ENCODE data around the gene KRTAP12-2.
"Not testable (repeated sequence)": the region's sequence is repeated elsewhere in the genome, so short reads cannot be mapped to it uniquely, and the experiment has no call there.

KRTAP12-2 gene

DNA sequence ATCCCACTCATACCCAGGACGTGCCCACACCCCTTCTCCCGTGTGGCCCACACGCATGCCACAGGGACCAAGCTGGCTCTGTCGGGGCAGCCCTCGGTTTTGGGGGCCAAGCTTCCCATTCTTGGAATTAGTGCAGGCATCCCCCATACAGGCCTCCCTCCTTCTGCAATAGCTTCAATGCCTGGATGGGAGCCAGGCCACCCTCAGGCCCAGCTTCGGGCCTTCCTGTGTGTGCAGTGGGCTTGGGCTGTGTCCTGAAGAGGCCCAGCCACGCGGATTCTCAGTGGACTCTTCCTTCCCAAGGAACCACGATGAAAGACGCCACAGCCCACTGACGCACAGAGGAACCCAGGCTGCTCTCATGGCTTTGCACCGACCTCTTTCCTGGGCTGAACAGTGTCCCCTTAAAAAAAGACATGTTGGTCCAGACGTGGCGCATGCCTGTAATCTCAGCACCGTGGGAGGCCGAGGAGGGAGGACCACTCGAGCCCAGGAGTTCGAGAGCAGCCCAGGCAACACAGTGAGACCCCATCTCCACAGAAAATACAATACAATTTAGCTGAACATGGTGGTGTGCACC lies 17.1 kb downstream of the KRTAP12-2 start:
- FAIRE-seq: no peak

DNA sequence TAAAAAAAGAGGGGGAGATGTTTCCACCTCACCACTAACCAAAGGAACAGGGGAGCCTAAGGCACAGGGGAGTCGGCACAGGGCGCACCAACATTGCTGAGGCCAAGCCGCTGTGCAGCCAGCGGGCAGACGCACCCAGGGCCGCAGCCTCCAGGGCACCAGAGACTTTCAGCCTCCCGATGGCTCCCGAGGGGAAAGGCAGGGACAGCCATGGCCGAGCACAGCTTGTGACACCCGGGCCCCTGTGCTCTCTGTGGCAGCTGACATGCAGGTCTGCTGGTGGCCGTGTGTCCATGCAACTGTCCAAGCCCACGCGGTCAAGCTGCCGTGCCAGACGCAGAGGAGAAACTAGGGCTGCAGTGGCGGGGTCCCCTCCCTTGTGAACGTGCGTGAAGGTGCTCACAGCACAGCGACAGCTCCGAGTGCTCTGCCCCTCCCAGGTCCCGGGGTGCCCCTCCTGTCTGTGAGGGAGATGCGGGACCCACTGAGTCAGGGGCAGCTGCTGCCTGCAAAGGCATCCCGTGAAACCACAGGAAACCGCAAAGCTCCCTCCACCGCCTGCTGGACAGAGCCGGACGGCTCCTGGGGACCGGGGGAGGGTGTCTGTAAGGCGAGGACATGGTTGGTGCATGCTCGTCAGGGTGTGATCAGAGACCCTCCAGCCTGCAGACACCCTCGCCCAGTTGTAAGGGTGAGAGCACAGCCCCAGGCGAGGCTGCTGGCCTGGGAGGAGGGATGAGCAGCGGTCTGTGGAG lies 18.0 kb downstream of the KRTAP12-2 start:
- no peak for FAIRE-seq

DNA sequence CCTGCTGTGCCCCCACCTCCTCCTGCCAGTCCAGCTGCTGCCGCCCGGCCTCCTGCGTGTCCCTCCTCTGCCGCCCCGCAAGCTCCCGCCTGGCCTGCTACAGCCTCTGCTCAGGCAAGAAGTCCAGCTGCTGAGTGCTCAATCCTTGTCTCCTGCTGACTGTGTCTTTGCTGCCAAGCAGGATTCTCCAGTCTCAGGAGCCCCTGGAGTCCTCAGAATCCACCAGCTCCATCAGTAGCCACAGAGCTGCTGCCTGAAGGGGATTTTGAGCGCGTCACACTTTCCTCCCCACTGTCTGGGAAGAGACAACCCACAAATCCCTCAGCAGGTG lies 19.5 kb downstream of the KRTAP12-2 start:
- no peak for FAIRE-seq

DNA sequence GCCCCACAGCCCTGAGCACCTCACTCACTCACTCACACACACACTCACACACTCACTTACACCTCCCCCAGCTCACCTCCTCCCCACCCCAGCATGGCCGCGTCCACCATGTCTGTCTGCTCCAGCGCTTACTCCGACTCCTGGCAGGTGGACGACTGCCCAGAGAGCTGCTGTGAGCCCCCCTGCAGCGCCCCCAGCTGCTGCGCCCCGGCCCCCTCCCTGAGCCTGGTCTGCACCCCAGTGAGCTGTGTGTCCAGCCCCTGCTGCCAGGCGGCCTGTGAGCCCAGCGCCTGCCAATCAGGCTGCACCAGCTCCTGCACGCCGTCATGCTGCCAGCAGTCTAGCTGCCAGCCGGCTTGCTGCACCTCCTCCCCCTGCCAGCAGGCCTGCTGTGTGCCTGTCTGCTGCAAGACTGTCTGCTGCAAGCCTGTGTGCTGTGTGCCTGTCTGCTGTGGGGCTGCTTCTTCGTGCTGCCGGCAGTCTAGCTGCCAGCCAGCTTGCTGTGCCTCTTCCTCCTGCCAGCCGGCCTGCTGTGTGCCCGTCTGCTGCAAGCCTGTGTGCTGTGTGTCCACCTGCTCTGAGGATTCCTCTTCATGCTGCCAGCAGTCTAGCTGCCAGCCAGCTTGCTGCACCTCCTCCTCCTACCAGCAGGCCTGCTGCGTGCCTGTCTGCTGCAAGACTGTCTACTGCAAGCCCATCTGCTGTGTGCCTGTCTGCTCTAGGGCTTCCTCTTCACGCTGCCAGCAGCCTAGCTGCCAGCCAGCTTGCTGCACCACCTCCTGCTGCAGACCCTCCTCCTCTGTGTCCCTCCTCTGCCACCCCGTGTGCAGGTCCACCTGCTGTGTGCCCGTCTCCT lies 20.1 kb downstream of the KRTAP12-2 start, which contains the start of gene KRTAP10-11:
Gene KRTAP10-11 (plus strand): TSS at position 49 of the 856 bp plus-strand sequence. CDS start 45 bp downstream, at position 94.
- not testable (repeated sequence) for FAIRE-seq

DNA sequence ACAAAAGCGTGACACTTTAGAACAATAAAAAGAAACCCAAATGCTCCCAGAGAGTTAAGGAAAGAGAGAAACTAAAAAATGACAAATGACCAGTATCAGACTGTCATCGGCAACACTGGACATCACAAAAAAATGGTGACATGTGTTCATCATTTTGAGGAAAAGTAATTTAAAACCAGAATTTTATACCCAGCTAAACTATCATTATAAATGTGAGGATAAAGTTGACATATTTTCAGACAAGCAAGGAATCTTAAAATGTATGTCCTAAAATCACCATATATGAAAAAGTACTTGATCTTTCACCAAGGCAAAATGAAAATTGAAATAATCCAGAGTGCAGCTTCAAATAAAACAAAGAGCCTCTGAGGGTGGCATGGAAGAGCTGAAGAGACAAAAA lies 21.8 kb downstream of the KRTAP12-2 start:
- no peak for FAIRE-seq

DNA sequence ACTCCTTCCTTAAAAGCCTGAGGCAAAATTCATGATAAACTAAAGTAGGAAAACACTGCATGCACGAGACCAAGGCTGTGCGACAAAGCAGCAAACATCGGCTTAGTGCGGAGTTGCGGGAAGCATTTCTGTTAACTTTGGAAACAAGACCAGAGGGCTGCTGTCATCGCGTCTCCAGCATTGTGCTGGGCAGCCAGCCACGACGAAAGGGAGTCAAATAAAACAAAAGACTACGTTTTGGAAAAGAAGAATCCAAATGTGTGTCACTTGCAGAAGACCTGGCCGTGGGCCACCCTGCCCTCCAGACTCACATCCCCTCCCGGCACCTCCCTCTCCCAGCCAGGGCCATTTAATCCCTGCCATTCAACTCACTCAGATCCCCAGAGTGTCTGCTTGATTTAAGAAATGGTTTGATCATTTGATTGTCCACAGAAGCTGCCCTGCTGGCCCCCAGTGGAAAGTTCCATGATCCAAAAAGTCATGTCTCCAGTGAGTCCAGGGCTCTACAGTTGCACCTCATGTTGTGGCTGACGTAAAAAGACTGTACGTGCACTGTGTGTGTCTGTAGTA lies 22.9 kb downstream of the KRTAP12-2 start:
- no peak for FAIRE-seq

DNA sequence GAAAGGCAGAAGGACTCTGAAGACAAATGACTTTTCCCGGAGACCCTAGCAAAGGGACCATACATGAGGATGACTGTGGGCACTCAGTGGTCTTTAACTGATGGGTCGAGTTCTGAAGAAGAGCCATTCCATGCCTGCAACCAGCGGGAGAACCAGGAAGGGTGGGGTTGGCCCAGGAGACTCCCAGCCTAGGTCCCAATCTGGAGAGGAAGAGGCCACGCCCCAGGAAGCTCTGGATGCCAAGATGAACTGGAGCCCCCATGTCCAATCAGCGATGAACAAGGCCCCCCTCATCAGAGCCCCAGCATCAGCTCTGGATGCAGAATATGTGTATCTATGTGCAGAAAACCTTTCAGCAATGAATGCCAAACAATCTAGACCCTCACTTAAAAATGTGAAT lies 26.0 kb downstream of the KRTAP12-2 start:
- no peak for FAIRE-seq

DNA sequence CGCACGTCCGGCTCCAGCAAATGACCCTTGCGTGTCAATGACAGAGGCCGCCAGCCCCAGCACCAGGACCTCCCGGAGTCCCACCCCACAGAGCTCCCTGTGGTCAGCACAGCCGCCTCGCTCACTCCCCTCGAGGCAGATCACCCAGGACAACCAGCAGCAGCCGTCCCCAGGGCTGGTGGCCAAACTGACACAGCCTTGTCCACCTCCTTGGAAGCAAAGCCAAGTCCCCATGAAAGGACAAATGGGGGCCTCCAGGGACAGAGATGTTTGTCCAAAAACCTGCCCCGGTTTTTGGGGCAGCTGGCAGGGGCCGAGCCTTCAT lies 27.4 kb downstream of the KRTAP12-2 start:
- FAIRE-seq: no peak

DNA sequence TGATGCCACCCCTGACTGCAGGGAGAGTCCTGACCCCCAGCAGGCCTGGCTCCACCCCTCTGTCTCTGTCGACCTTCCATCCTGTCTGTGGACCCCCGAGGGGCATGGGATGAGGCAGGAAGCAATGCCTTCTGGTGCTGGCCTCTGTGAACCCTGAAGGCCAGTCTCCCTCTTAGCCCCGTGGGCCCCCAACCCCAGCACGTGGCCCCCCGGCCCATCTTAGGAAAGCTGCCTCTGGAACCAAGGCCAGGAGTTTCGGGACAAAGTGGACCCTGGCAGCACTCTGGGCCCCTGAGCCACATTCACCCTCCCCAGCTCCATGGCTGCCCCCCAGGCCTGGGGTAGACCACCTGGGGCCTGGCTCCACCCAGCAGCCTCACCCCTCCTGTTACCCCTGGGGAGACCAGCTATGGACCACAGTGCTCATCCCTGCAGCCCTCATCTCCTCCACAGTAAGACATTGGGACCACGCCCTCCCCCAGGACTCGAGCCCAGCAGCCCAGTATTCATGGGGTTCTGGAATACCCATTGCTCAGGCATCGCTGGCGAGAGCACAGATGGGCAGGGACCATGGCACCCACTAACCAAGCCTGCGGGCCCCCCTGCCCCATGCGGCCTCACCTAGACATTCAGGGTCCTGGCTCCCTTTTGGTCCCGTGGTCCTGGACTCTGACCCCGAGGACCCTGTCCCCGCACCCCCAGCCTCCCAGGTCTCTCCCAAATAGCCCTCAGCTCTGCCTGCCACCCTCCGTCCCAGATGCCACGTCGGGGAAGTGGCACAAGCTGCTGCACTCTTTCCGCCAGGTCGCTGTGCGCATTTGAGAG lies 28.0 kb downstream of the KRTAP12-2 start:
- not testable (repeated sequence) for FAIRE-seq

DNA sequence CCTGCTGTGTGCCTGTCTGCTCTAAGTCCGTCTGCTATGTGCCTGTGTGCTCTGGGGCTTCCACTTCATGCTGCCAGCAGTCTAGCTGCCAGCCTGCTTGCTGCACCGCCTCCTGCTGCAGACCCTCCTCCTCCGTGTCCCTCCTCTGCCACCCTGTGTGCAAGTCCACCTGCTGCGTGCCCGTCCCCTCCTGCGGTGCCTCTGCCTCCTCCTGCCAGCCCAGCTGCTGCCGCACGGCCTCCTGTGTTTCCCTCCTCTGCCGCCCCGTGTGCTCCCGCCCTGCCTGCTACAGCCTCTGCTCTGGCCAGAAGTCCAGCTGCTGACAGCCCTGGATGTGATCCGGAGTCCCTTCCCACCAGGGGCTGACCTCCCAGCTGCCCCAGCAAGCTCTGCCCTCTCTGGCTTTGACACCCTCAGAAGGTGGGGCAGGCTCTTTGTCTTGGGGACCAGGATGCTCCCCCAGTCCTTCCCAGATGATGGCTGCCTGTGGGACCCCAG lies 28.8 kb downstream of the KRTAP12-2 start:
- FAIRE-seq: not testable (repeated sequence)

DNA sequence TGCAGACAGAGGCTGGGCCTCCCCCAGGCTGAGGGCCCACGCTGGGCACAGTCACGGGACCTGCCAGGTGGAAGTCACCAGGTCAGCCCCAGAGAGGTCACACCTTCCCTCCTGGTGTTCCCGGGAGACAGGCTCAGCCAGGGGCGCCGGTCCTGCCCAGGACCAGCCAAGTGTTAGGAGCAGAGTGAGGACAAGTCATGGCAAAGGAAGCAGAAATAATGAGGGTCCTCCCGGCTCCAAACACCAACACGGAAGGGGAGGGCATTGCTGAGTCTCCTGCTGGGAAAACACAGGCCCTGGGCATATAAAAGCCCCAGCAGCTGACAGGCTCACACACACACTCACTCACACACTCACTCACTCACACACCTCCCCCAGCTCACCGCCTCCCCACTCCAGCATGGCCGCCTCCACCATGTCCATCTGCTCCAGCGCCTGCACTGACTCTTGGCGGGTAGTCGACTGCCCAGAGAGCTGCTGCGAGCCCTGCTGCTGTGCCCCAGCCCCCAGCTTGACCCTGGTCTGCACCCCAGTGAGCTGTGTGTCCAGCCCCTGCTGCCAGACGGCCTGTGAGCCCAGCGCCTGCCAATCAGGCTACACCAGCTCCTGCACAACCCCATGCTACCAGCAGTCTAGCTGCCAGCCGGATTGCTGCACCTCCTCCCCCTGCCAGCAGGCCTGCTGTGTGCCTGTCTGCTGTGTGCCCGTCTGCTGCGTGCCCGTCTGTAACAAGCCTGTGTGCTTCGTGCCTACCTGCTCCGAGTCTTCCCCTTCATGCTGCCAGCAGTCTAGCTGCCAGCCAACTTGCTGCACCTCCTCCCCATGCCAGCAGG lies 29.5 kb downstream of the KRTAP12-2 start, which contains the start of gene KRTAP10-10:
Gene KRTAP10-10 (plus strand): TSS at position 339 of the 833 bp plus-strand sequence. CDS start 62 bp downstream, at position 401.
- no peak for FAIRE-seq

DNA sequence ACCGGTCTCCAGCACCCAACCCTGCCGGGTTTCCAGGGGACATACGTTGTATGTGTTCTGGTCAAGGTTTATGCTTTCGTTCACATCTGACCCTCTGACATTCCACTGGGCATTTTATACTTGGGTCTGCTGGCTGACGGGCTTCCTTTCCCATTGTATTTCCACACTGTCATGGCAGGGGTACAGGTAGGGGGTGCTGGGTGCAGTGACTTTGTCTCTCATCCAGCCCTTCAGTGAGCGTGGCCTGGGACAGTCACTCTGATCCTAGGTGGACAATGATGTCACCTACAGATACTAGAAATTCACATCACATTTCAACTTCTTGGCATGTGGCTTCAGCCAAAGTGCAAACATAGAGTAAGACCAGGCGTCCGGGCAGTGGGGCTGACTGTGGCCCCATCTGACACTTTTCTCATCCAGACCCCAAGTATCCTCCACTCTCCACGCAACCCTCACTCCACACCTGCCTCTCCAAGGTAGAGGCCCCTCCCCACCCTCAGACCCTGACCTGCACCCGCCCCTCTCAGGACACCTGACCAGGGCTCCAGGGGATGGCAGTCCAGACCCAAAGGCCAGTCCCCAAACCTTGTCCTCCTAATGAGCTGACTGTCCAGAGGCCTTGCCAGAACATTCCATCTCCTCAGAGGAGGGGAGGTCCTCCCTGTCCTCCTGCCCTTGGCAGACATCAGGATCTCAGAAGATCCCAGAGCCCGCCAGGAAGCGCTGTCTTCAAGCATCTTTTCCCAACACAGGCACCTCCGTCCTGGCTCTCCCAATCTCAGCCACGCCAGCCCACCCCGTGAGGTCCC lies 30.3 kb downstream of the KRTAP12-2 start:
- FAIRE-seq: no peak

DNA sequence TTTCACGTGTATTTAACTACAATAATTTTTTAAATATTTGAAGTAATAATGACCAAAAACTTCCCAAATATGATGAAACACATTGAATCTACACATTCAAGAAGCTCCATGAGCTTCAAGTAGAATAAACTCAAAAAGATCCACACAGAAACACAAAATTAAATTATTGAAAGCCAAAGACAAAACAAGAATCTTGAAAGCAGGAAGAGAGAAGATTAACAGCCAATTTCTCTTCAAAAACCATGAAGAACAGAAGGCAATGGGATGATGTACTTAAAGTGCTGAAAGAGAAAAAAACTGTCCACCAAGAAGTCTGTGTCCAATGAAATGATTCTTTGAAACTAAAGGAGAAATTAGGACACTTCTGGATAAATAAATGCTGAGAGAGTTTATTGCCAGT lies 34.7 kb downstream of the KRTAP12-2 start:
- FAIRE-seq: no peak

DNA sequence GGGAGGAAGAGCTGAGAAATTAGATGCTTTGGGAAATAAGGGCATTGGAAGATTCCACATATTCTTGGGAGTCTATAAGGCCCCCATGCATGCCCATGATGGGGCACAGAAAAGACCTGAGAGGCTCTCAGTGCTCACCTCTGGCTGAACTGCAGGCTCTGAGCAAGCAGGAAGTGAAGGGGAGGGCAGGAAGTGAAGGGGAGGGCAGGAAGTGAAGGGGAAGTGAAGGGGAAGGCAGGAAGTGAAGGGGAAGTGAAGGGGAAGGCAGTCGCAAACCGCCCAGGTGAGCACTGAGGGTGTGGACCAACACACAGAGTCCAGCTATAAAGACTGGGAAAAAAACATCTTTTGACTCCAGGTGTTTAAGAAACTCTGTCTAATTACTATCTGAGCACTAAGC lies 36.3 kb downstream of the KRTAP12-2 start:
- no peak for FAIRE-seq

DNA sequence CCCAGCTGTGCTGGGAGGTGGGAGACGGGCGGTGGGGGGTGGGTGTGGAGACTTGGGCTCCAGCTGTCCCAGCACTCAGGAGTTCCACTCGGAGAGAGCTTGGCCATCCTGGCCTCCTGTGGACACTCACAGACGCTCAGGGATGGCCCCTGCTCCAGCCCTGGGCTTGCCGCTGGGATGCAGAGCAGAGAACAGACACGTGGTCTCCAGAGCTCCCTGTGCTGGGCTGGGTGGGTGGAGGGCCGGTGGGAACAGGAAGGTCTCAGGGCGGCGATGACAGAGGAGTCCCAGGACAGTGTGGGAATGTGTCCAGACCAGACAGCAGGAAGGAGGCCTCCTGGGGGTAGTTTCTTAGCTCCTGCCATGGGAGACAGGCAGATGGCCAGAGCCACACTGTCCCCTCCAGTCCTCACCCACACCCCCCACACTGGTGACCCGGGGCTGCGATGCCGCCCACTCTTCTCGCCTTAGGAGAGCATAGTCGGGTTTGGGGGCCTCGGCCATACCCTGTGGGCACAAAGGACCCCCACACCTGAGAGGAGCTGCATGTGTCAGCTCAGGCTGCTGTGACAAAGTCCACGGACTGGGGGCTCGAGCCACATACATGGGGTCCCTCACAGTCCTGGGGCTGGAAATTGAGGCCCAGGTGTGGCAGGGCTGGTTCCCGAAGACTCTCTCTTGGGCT lies 37.9 kb downstream of the KRTAP12-2 start:
- FAIRE-seq: no peak

DNA sequence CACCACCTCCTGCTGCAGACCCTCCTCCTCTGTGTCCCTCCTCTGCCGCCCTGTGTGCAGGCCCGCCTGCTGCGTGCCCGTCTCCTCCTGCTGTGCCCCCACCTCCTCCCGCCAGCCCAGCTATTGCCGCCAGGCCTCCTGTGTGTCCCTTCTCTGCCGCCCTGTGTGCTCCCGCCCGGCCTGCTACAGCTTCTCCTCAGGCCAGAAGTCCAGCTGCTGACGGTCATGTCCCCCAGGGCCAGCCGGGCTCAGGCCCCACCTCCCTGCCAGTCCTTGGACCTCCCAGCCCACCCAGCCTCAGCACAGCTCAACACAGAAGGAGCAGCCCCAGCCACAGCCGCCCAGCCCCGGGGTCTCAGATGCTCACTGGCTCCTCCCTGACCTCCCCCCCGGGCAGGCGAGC lies 38.9 kb downstream of the KRTAP12-2 start:
- FAIRE-seq: not testable (repeated sequence)

DNA sequence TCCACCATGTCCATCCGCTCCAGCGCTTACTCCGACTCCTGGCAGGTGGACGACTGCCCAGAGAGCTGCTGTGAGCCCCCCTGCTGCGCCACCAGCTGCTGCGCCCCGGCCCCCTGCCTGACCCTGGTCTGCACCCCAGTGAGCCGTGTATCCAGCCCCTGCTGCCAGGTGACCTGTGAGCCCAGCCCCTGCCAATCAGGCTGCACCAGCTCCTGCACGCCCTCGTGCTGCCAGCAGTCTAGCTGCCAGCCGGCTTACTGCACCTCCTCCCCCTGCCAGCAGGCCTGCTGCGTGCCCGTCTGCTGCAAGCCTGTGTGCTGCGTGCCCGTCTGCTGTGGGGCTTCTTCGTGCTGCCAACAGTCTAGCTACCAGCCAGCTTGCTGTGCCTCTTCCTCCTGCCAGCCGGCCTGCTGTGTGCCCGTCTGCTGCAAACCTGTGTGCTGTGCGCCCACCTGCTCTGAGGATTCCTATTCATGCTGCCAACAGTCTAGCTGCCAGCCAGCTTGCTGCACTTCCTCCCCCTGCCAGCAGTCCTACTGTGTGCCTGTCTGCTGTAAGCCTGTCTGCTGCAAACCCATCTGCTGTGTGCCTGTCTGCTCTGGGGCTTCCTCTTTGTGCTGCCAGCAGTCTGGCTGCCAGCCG lies 39.4 kb downstream of the KRTAP12-2 start:
- not testable (repeated sequence) for FAIRE-seq

DNA sequence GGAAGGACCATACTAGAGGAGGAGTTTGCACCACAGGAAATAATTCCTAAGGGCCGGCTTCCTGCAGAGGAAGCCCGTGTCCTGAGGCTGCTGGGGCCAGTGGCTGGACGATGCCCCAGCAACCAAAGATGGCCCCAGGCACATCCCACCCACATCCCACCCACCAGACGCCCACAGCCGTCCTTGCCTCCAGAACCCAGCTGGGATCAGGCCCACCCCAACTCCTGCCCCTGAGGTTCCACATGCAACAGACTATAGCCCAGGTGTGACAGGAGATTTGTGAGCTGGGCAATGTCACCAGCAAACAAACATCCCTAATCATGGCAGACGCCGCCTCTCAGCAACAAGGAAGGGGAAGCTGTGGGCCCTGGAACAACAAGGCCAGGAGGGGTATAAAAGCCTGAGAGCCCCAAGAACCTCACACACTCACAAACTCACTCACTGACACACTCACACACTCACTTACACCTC lies 40.0 kb downstream of the KRTAP12-2 start, which contains the start of gene KRTAP10-9:
Gene KRTAP10-9 (plus strand): TSS at position 421 of the 471 bp plus-strand sequence. CDS start 79 bp downstream, outside the sequence.
- no peak for FAIRE-seq

DNA sequence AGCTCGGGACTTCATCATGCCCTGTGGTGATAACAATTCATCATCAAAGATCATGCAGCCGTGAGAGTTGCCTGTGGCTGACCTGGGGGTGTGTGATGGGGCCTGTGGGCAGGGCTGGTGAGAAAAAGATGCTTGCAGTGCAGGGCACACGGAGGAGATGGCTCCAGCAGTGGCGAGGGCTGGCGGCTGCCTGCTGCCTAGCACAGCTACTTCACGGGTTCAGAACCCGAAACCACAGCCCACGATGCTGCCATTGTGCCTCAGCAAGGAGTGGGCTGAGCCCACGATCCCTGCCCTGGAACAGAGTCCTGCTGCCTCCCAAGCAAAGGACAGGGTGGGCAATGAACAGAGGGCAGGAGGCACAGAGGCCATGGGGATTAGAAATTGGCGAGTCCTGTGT lies 40.5 kb downstream of the KRTAP12-2 start:
- FAIRE-seq: no peak
